DMS 273 treated with DMSO at 0.1 percent for 48 hours (cell line): Measurements from ENCODE around the gene SIGLEC8.

Experiments used
- DNase-seq: peaks from one replicate; lab custom pipeline; 2025; lab: John Stamatoyannopoulos, UW

SIGLEC8 gene

DNA sequence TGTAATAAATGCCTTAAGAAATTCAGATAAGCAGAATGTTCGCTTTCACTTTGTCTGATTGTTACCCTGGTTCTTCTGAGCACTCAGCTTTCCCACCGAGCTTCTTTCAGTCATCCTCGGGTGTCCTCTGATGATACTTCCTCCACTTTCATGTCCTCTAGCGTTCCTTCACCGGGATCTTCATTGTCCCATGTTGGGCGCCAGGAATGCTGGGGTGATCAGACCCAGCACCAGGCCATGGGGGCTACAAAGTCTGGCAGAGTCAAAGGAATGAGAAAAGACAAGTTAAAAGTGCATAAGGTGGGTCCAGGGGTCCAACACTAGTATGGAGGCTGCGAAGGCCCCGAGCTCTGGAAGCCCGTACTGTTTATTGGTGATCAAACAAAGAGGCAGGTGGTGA lies 56.1 kb downstream of the SIGLEC8 start:
- no peak for DNase-seq
